A673 (cell line): ENCODE results near the gene HMGA1. TPM values are rescaled to one million over a fixed set of nuclear protein-coding genes. Genes with fewer than 3 reads are reported as not detected.

ENCODE experiments used
- Bru-seq: library from RNA; stranded (reverse); fragments of 400-500 nt; gene quantifications from one replicate; lab custom pipeline; 2021; lab: Mats Ljungman, UMichigan
- BruChase-seq, 2 experiments: library from RNA; stranded (reverse); fragments of 400-500 nt; gene quantifications; one replicate each; lab custom pipeline; 2021; lab: Mats Ljungman, UMichigan
- BruUV-seq: library from RNA; stranded (reverse); fragments of 400-500 nt; replicated peaks from 2 replicates; lab custom pipeline; 2021; lab: Mats Ljungman, UMichigan
- CTCF ChIA-PET: fragments of 300-600 bp; sonication (Branson Sonifier 250); formaldehyde crosslinking; loops from one replicate; lab custom pipeline; 2022; ENCODE audit warnings: antibody characterized with exemption; lab: Charles Lee
- POLR2A ChIA-PET: fragments of 300-600 bp; sonication (Branson Sonifier 250); formaldehyde crosslinking; loops from one replicate; lab custom pipeline; 2022; ENCODE audit warnings: antibody characterized with exemption; ENCODE audit not compliant: low non-redundant PET; lab: Charles Lee
- DNase-seq: peaks from one replicate; pipeline ENCODE4 v3.0.0-alpha.2; 2015; ENCODE audit warnings: low spot score
- H3K27ac ChIP-seq: fragments of 200-600 bp; sonication (generic); 2 replicates; pipeline ENCODE4 v1.5.1; 2016; ENCODE audit warnings: mixed run types, low read depth, mild to moderate bottlenecking, mixed read lengths, antibody characterized with exemption, low read length; ENCODE audit not compliant: poor library complexity, severe bottlenecking
- H3K27me3 ChIP-seq: fragments of 200-600 bp; sonication (generic); replicated peaks from 2 replicates; pipeline ENCODE4 v1.6.1; 2017; ENCODE audit warnings: mixed run types, low read depth, mild to moderate bottlenecking, mixed read lengths, antibody characterized with exemption, low read length; ENCODE audit not compliant: insufficient read depth, poor library complexity
- H3K36me3 ChIP-seq: fragments of 200-600 bp; sonication (generic); 2 replicates; pipeline ENCODE4 v1.6.1; 2016; ENCODE audit warnings: mixed run types, mild to moderate bottlenecking, mixed read lengths, antibody characterized with exemption, low read length; ENCODE audit not compliant: insufficient read depth, poor library complexity, severe bottlenecking
- H3K4me1 ChIP-seq: fragments of 200-600 bp; sonication (generic); 2 replicates; pipeline ENCODE4 v1.6.1; 2017; ENCODE audit warnings: mixed run types, mild to moderate bottlenecking, mixed read lengths, antibody characterized with exemption, low read length; ENCODE audit not compliant: insufficient read depth, poor library complexity, severe bottlenecking
- H3K4me3 ChIP-seq: fragments of 200-600 bp; sonication (generic); 2 replicates; pipeline ENCODE4 v1.5.1; 2016; ENCODE audit warnings: low read depth, mixed run types, mild to moderate bottlenecking, mixed read lengths, low read length; ENCODE audit not compliant: poor library complexity, severe bottlenecking
- H3K9me3 ChIP-seq: fragments of 200-600 bp; sonication (generic); 2 replicates; pipeline ENCODE4 v1.6.1; 2016; ENCODE audit warnings: mixed run types, low read depth, mild to moderate bottlenecking, mixed read lengths, antibody characterized with exemption, low read length; ENCODE audit not compliant: poor library complexity, severe bottlenecking
- EZH2 ChIP-seq: fragments of 200-600 bp; sonication (generic); IDR thresholded peaks from 2 replicates; pipeline ENCODE4 v1.6.1; 2017; ENCODE audit warnings: borderline replicate concordance, low read depth, mild to moderate bottlenecking, mixed read lengths, antibody characterized with exemption, low read length; ENCODE audit not compliant: poor library complexity, severe bottlenecking
- intact Hi-C: fragments of 100-400 bp; cut with micrococcal nuclease; formaldehyde crosslinking; loops from one replicate; pipeline ENCODE4 v1.10.0; 2022; ENCODE audit not compliant: unreplicated experiment
- long read RNA-seq: library from polyadenylated mRNA; stranded (forward); transcript quantifications from one replicate; pipeline ENCODE4 v2.0.0, GENCODE V29; 2022
- total RNA-seq: library from RNA; stranded (reverse); gene quantifications from 2 replicates; pipeline ENCODE4 v1.2.3, GENCODE V29; 2021
- TF ChIP-seq, protein P1 (sequence below): fragments of 300-800, 200-600 bp; sonication (generic); conservative IDR thresholded peaks from 2 replicates; pipeline ENCODE4 v1.5.1; 2017; ENCODE audit warnings: low read depth, mild to moderate bottlenecking, antibody characterized with exemption, low read length, moderate library complexity, mixed read lengths

Gene HMGA1, protein sequence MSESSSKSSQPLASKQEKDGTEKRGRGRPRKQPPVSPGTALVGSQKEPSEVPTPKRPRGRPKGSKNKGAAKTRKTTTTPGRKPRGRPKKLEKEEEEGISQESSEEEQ
- 248 and 290 TPM in 2 replicates for total RNA-seq
- percentile 84 among the genes with signal in this experiment for Bru-seq, nascent RNA
- BruChase-seq, experiment 1, labeled RNA remaining after a 2-hour chase: percentile 88 among the genes with signal in this experiment
- percentile 95 among the genes with signal in this experiment for BruChase-seq, experiment 2, labeled RNA remaining after a 6-hour chase
- long read RNA-seq, transcript HMGA1-206 (5 exons, 716 nt): minor isoform, 21 of 662 reads
- long read RNA-seq, transcript HMGA1-205 (5 exons, 2,159 nt): minor isoform, 90 of 662 reads
- long read RNA-seq, transcript HMGA1-201 (6 exons, 1,920 nt): major isoform, 259 of 662 reads
- long read RNA-seq, transcript HMGA1-204 (6 exons, 1,887 nt): minor isoform, 81 of 662 reads
- long read RNA-seq, partial matches to known transcripts: 16 of 662 reads
- long read RNA-seq, other reads (novel, unspliced or antisense): 184 of 662 reads

DNA sequence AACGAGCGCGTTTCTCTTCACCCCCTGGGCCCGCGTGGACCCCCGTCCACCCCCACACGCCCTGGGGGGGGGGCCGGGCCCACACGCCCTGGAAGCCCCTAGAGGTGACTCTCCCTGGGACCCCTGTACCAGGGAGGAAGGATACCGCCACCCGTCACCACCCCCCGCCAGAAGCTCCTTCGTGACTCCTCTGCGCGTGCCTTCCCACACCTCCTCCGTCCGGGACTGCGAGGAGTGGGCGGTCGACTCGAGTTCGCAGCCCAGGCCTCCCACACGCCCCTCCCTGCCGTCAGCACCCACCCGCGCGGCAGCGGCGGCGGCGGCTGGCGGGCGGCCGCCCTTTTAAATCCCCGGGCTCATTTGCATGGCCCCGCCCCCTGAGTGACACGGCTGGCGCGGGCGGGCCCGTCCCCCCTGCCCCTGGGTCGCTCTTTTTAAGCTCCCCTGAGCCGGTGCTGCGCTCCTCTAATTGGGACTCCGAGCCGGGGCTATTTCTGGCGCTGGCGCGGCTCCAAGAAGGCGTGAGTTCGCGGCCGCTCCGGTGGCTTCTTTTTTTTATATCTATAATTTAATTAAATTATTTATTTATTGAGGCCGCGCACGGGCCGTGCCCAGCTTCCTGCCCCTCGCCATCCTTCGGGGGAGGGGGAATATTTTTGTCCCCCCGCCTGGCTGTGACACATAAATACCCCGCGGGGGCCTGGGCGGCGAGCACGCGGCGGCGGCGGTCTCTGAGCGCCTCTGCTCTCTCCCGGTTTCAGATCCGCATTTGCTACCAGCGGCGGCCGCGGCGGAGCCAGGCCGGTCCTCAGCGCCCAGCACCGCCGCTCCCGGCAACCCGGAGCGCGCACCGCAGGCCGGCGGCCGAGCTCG, at the start of gene HMGA1:
Gene HMGA1 (plus strand): TSS at position 431 of the 873 bp plus-strand sequence. CDS start 3,908 bp downstream, outside the sequence.
- peak; percentile 94 for DNase-seq
- Histone ChIP-seq H3K36me3 (no peaks in the 10 kb centered on the region), H3K27me3 (no peaks in the 10 kb centered on the region), H3K4me3 (peak within 1 kb of the TSS; percentile 58), H3K27ac (peak within 1 kb of the TSS; percentile 82), H3K9me3 (no peaks in the 10 kb centered on the region), H3K4me1 (peaks cover 20% of the 10 kb centered on the region)
- ChIA-PET CTCF (interaction anchor here (0.6 to 1.0 kb wide), 3 partner anchors 13 to 286 kb away, joined by 6 to 8 read pairs (median 7); no protein-coding TSS in a partner anchor), POLR2A (interaction anchor here (0.5 to 0.7 kb wide), 5 partner anchors 22 to 639 kb away, joined by 3 to 7 read pairs (median 3); no protein-coding TSS in a partner anchor)
- intact Hi-C loops: no loop called here
- TF ChIP-seq, protein P1, sequence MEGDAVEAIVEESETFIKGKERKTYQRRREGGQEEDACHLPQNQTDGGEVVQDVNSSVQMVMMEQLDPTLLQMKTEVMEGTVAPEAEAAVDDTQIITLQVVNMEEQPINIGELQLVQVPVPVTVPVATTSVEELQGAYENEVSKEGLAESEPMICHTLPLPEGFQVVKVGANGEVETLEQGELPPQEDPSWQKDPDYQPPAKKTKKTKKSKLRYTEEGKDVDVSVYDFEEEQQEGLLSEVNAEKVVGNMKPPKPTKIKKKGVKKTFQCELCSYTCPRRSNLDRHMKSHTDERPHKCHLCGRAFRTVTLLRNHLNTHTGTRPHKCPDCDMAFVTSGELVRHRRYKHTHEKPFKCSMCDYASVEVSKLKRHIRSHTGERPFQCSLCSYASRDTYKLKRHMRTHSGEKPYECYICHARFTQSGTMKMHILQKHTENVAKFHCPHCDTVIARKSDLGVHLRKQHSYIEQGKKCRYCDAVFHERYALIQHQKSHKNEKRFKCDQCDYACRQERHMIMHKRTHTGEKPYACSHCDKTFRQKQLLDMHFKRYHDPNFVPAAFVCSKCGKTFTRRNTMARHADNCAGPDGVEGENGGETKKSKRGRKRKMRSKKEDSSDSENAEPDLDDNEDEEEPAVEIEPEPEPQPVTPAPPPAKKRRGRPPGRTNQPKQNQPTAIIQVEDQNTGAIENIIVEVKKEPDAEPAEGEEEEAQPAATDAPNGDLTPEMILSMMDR: no peak
- no peak for TF ChIP-seq EZH2
- BruUV-seq: no TSS peak

DNA sequence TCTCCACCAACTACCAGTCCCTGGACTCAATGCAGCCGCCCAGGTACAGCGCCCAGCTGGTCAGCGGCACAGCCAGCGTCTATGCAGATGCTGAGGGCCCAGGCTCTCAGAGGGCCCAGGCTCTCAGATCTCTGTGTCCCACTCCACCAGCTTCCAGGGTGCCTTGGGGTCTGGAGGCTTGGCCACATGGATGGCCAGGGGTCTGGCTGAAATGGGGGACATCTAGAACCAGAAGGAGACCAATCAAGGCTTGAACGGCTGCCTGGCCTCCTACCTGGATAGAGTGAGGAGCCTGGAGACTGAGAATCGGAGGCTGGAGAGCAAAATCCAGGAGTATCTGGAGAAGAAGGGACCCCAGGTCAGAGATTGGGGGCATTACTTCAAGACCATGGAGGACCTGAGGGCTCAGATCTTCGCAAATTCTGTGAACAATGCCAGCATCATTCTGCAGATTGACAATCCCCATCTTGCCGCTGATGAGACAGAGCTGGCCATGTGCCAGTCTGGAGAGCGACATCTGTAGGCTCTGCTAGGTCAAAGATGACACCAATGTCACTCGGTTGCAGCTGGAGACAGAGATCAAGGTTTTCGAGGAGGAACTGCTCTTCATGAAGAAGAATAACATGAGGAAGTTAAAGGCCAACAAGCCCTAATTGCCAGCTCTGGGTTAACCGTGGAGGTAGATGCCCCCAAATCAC, 46.7 kb upstream of the HMGA1 start:
- ChIA-PET POLR2A (no interaction called here), CTCF (no interaction called here)
- no peak overlapping the region for H3K4me3 ChIP-seq

More for the DNA sequence above, 46.7 kb upstream of the HMGA1 start:
- intact Hi-C loops: loop anchor here (10.0 kb wide), 1 partner anchor 415 kb away; no protein-coding TSS in a partner anchor
- no peaks in the 10 kb centered on the region for H3K9me3 ChIP-seq
- H3K27me3 ChIP-seq: no peaks in the 10 kb centered on the region
- no peak overlapping the region for H3K27ac ChIP-seq
- H3K36me3 ChIP-seq: no peaks in the 10 kb centered on the region
- no TSS peak for BruUV-seq
- H3K4me1 ChIP-seq: no peaks in the 10 kb centered on the region
- no peak for DNase-seq
- no peak for TF ChIP-seq EZH2
- TF ChIP-seq, protein P1: no peak
